Vagina (tissue), 2 donors: ENCODE data around the gene CAP2. TPM values are rescaled to one million over a fixed set of nuclear protein-coding genes. Genes with fewer than 3 reads are reported as not detected.

Source experiments
- DNase-seq, 2 donors: peaks; one replicate each; pipeline ENCODE4 v3.0.0-alpha.2; 2017; ENCODE audit errors: extremely low spot score in 2 of 2
- H3K27ac ChIP-seq: fragments of 200-600 bp; sonication (generic); one replicate; pipeline ENCODE4 v1.5.1; 2019
- H3K27me3 ChIP-seq: fragments of 200-600 bp; sonication (generic); one replicate; pipeline ENCODE4 v1.5.1; 2019
- H3K36me3 ChIP-seq, 2 donors: fragments of 200-600 bp; sonication (generic); one replicate each; pipeline ENCODE4 v1.5.1; 2017 to 2019
- H3K4me1 ChIP-seq: fragments of 200-600 bp; sonication (generic); one replicate; pipeline ENCODE4 v1.5.1; 2019
- H3K4me3 ChIP-seq, 2 donors: fragments of 200-600 bp; sonication (generic); 1 replicate in 1 of 2; 2 replicates in 1 of 2; pipeline ENCODE4 v1.5.1; 2016 to 2019
- H3K9me3 ChIP-seq: fragments of 200-600 bp; sonication (generic); one replicate; pipeline ENCODE4 v1.5.1; 2019
- CTCF ChIP-seq, 3 experiments: fragments of 450-650 bp in 2 of 3; fragments of 200-600 bp in 1 of 3; sonication (generic) in 1 of 3; IDR thresholded peaks; one replicate each; pipeline ENCODE4 v1.5.1; 2017 to 2019; ENCODE audit warnings: antibody characterized with exemption in 3 of 3, mild to moderate bottlenecking in 2 of 3, moderate library complexity in 2 of 3
- POLR2A ChIP-seq, 2 donors: fragments of 450-650 bp; IDR thresholded peaks; one replicate each; pipeline ENCODE4 v1.6.1; 2017; ENCODE audit warnings: antibody characterized with exemption in 2 of 2, mild to moderate bottlenecking in 2 of 2, moderate library complexity in 2 of 2
- POLR2AphosphoS5 ChIP-seq, 2 donors: sonication (generic); formaldehyde crosslinking; IDR thresholded peaks; one replicate each; pipeline ENCODE4 v1.9.0; 2017; ENCODE audit warnings: antibody characterized with exemption in 2 of 2, mild to moderate bottlenecking in 2 of 2, low read depth in 1 of 2; ENCODE audit not compliant: insufficient read depth in 1 of 2
- intact Hi-C: fragments of 100-400 bp; cut with DNase I; formaldehyde crosslinking; loops from one replicate; pipeline ENCODE4 v1.15.1; 2023
- total RNA-seq: library from RNA; depleted of rRNA; stranded (reverse); fragments of >200 nt; gene quantifications from one replicate; pipeline ENCODE4 v1.2.3, GENCODE V29; 2016

The CAP2 gene
- total RNA-seq, 1 donor from 2014 or later: 9.6 TPM

GRCh38 chr6:17551383-17551958 lies 158.1 kb downstream of the CAP2 start:
- TF ChIP-seq POLR2AphosphoS5 (IDR thresholded peaks at IDR 0.05; ENCODE audit: insufficient read depth in 1 of 2, low read depth in 1 of 2) (no peak), CTCF (IDR thresholded peaks at IDR 0.05) (no peak), POLR2A (IDR thresholded peaks at IDR 0.05) (no peak)
- Histone ChIP-seq H3K36me3 (no peaks in the 10 kb centered on the region), H3K4me1 (no peaks in the 10 kb centered on the region), H3K27ac (no peak overlapping the region), H3K27me3 (no peaks in the 10 kb centered on the region), H3K4me3 (no peak overlapping the region), H3K9me3 (no peaks in the 10 kb centered on the region)
- DNase-seq: no peak
- intact Hi-C loops: no loop called here

GRCh38 chr6:17552861-17553260 lies 159.5 kb downstream of the CAP2 start:
- Histone ChIP-seq H3K4me3 (no peak overlapping the region), H3K27me3 (no peaks in the 10 kb centered on the region), H3K4me1 (no peaks in the 10 kb centered on the region), H3K9me3 (no peaks in the 10 kb centered on the region), H3K27ac (no peak overlapping the region), H3K36me3 (no peaks in the 10 kb centered on the region)
- TF ChIP-seq POLR2AphosphoS5 (IDR thresholded peaks at IDR 0.05; ENCODE audit: insufficient read depth in 1 of 2, low read depth in 1 of 2) (no peak), POLR2A (IDR thresholded peaks at IDR 0.05) (no peak), CTCF (IDR thresholded peaks at IDR 0.05) (no peak)
- no peak for DNase-seq
- intact Hi-C loops: no loop called here

- no peaks in the 10 kb centered on the region for H3K27me3 ChIP-seq
- no peaks in the 10 kb centered on the region for H3K9me3 ChIP-seq
- no peaks in the 10 kb centered on the region for H3K4me1 ChIP-seq
- intact Hi-C loops: no loop called here
- H3K36me3 ChIP-seq: no peaks in the 10 kb centered on the region
- TF ChIP-seq POLR2A (IDR thresholded peaks at IDR 0.05): no peak
- no peak for TF ChIP-seq CTCF (IDR thresholded peaks at IDR 0.05)
- TF ChIP-seq POLR2AphosphoS5 (IDR thresholded peaks at IDR 0.05; ENCODE audit: insufficient read depth in 1 of 2, low read depth in 1 of 2): no peak
- DNase-seq: no peak
- H3K4me3 ChIP-seq: no peak overlapping the region
- no peak overlapping the region for H3K27ac ChIP-seq
Observed at GRCh38 chr6:17556014-17556413, 162.6 kb downstream of the CAP2 start.

GRCh38 chr6:17562636-17563035 lies 169.2 kb downstream of the CAP2 start:
- TF ChIP-seq POLR2AphosphoS5 (IDR thresholded peaks at IDR 0.05; ENCODE audit: insufficient read depth in 1 of 2, low read depth in 1 of 2): no peak
- no peak for TF ChIP-seq CTCF (IDR thresholded peaks at IDR 0.05)
- TF ChIP-seq POLR2A (IDR thresholded peaks at IDR 0.05): no peak
- Histone ChIP-seq H3K4me1 (no peaks in the 10 kb centered on the region), H3K4me3 (no peak overlapping the region), H3K9me3 (no peaks in the 10 kb centered on the region), H3K27ac (no peak overlapping the region), H3K36me3 (no peaks in the 10 kb centered on the region), H3K27me3 (no peaks in the 10 kb centered on the region)
- no peak for DNase-seq
- intact Hi-C loops: no loop called here

GRCh38 chr6:17565399-17565798 lies 172.0 kb downstream of the CAP2 start:
- no peaks in the 10 kb centered on the region for H3K9me3 ChIP-seq
- no peak for TF ChIP-seq POLR2A (IDR thresholded peaks at IDR 0.05)
- no peak for TF ChIP-seq CTCF (IDR thresholded peaks at IDR 0.05)
- TF ChIP-seq POLR2AphosphoS5 (IDR thresholded peaks at IDR 0.05; ENCODE audit: insufficient read depth in 1 of 2, low read depth in 1 of 2): no peak
- no peaks in the 10 kb centered on the region for H3K27me3 ChIP-seq
- intact Hi-C loops: no loop called here
- DNase-seq: no peak
- no peak overlapping the region for H3K4me3 ChIP-seq
- H3K27ac ChIP-seq: no peak overlapping the region
- no peaks in the 10 kb centered on the region for H3K36me3 ChIP-seq
- H3K4me1 ChIP-seq: no peaks in the 10 kb centered on the region
